OCI-LY7 (cell line): ENCODE measurements around the gene NELFCD. TPM values are rescaled to one million over a fixed set of nuclear protein-coding genes. Genes with fewer than 3 reads are reported as not detected.

ENCODE experiments used
- BruUV-seq: library from RNA; stranded (reverse); fragments of 400-500 nt; replicated peaks from 2 replicates; lab custom pipeline; 2021; lab: Mats Ljungman, UMichigan
- CTCF ChIA-PET: fragments of 300-600 bp; sonication (Branson Sonifier 250); formaldehyde crosslinking; loops from one replicate; lab custom pipeline; 2022; ENCODE audit warnings: antibody characterized with exemption; ENCODE audit not compliant: unreplicated experiment; lab: Charles Lee
- POLR2A ChIA-PET: fragments of 300-600 bp; sonication (Branson Sonifier 250); formaldehyde crosslinking; loops from one replicate; lab custom pipeline; 2022; ENCODE audit warnings: antibody characterized with exemption; lab: Charles Lee
- DNase-seq: peaks from one replicate; pipeline ENCODE4 v3.0.0-alpha.2; 2015; ENCODE audit warnings: low spot score
- H2AFZ ChIP-seq: fragments of 200-600 bp; sonication (generic), shearing (Covaris generic); 2 replicates; pipeline ENCODE4 v1.6.1; 2014; ENCODE audit warnings: mild to moderate bottlenecking, antibody characterized with exemption, low read length, moderate library complexity
- H3K27ac ChIP-seq: fragments of 200-600 bp; sonication (generic); 2 replicates; pipeline ENCODE4 v1.5.1; 2014; ENCODE audit warnings: mixed run types, low read depth, mild to moderate bottlenecking, moderate library complexity, low read length, inconsistent platforms; ENCODE audit not compliant: poor library complexity, severe bottlenecking
- H3K36me3 ChIP-seq: fragments of 200-600 bp; sonication (generic); 2 replicates; pipeline ENCODE4 v1.6.1; 2014; ENCODE audit warnings: mild to moderate bottlenecking, antibody characterized with exemption, low read length, moderate library complexity, mixed read lengths; ENCODE audit not compliant: insufficient read depth
- H3K4me1 ChIP-seq: fragments of 200-600 bp; sonication (generic); 2 replicates; pipeline ENCODE4 v1.5.1; 2014; ENCODE audit warnings: mild to moderate bottlenecking, low read length; ENCODE audit not compliant: insufficient read depth, poor library complexity, severe bottlenecking
- H3K4me2 ChIP-seq: fragments of 200-600 bp; sonication (generic); 2 replicates; pipeline ENCODE4 v1.6.1; 2014; ENCODE audit warnings: mild to moderate bottlenecking, low read length
- H3K4me3 ChIP-seq: fragments of 200-600 bp; sonication (generic); 2 replicates; pipeline ENCODE4 v1.5.1; 2014; ENCODE audit warnings: mild to moderate bottlenecking, low read depth, low read length; ENCODE audit not compliant: poor library complexity, severe bottlenecking
- H3K79me2 ChIP-seq: fragments of 200-600 bp; sonication (generic); 2 replicates; pipeline ENCODE4 v1.6.1; 2016; ENCODE audit warnings: low read depth, mild to moderate bottlenecking, low read length, moderate library complexity, mixed read lengths; ENCODE audit not compliant: insufficient read depth
- H3K9me2 ChIP-seq: fragments of 200-600 bp; sonication (generic); 2 replicates; pipeline ENCODE4 v1.6.1; 2016; ENCODE audit warnings: mild to moderate bottlenecking, low read length, mixed read lengths; ENCODE audit not compliant: insufficient read depth
- H3K9me3 ChIP-seq: fragments of 200-600 bp; sonication (generic); 2 replicates; pipeline ENCODE4 v1.6.1; 2014; ENCODE audit warnings: mild to moderate bottlenecking, mixed run types, low read length, mixed read lengths
- H4K20me1 ChIP-seq: fragments of 200-600 bp; sonication (generic); 2 replicates; pipeline ENCODE4 v1.6.1; 2014; ENCODE audit warnings: mild to moderate bottlenecking, antibody characterized with exemption, low read length, moderate library complexity, mixed read lengths; ENCODE audit not compliant: insufficient read depth
- EZH2phosphoT487 ChIP-seq: fragments of 200-600 bp; sonication (generic); IDR thresholded peaks from 2 replicates; pipeline ENCODE4 v1.6.1; 2018; ENCODE audit warnings: low read depth, borderline replicate concordance, mild to moderate bottlenecking, mixed run types, antibody characterized with exemption, low read length, moderate library complexity, mixed read lengths
- intact Hi-C: fragments of 100-400 bp; cut with micrococcal nuclease; formaldehyde crosslinking; loops from one replicate; pipeline ENCODE4 v1.10.0; 2022; ENCODE audit not compliant: unreplicated experiment
- total RNA-seq, 2 experiments: library from RNA; depleted of rRNA in 1 of 2; stranded (reverse); fragments of >200 nt in 1 of 2; shearing (Covaris generic) in 1 of 2; gene quantifications; 2 replicates each; pipeline ENCODE4 v1.2.3, GENCODE V29; 2014 to 2022
- TF ChIP-seq, protein P1 (sequence below): fragments of 200-600 bp; sonication (generic); conservative IDR thresholded peaks from 2 replicates; pipeline ENCODE4 v1.5.1; 2014; ENCODE audit warnings: mild to moderate bottlenecking, antibody characterized with exemption, low read length, moderate library complexity, mixed read lengths

Gene NELFCD
- total RNA-seq, 2 experiments from 2014 or later, result 90.7 to 143 TPM

DNA sequence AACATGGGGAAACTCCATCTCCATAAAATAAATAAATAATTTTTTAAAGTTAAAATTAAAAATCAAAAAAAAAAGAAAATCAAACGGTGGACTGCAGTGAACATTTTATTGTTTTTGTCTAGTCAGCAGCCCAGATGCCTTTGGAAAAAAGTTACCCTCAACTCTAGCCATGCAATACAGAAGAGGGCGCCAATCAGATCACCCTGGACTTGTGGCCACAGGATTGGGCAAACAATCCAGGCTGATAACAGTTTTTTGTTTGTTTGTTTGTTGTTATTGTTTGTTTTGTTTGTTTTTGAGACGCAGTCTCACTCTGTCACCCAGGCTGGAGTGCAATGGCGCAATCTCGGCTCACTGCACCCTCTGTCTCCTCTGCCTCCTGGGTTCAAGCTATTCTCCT is 30.5 kb upstream of the NELFCD start:
- Histone ChIP-seq H3K36me3 (no peaks in the 10 kb centered on the region), H3K9me3 (no peaks in the 10 kb centered on the region), H2AFZ (no peak overlapping the region), H4K20me1 (no peaks in the 10 kb centered on the region), H3K27ac (no peak overlapping the region), H3K4me1 (peaks cover 7% of the 10 kb centered on the region), H3K4me3 (no peak overlapping the region), H3K4me2 (no peak overlapping the region), H3K79me2 (no peaks in the 10 kb centered on the region), H3K9me2 (no peaks in the 10 kb centered on the region)
- CTCF ChIA-PET, result no interaction called here
- no peak for DNase-seq
- no TSS peak for BruUV-seq
- TF ChIP-seq EZH2phosphoT487, result no peak
- TF ChIP-seq, protein P1, sequence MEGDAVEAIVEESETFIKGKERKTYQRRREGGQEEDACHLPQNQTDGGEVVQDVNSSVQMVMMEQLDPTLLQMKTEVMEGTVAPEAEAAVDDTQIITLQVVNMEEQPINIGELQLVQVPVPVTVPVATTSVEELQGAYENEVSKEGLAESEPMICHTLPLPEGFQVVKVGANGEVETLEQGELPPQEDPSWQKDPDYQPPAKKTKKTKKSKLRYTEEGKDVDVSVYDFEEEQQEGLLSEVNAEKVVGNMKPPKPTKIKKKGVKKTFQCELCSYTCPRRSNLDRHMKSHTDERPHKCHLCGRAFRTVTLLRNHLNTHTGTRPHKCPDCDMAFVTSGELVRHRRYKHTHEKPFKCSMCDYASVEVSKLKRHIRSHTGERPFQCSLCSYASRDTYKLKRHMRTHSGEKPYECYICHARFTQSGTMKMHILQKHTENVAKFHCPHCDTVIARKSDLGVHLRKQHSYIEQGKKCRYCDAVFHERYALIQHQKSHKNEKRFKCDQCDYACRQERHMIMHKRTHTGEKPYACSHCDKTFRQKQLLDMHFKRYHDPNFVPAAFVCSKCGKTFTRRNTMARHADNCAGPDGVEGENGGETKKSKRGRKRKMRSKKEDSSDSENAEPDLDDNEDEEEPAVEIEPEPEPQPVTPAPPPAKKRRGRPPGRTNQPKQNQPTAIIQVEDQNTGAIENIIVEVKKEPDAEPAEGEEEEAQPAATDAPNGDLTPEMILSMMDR, result peak; percentile 45; the same call in 1 of the 2 replicates
- intact Hi-C loops, result no loop called here
- POLR2A ChIA-PET, result interaction anchor here (0.6 kb wide), 1 partner anchor 132 kb away, joined by 3 read pairs; no protein-coding TSS in a partner anchor

DNA sequence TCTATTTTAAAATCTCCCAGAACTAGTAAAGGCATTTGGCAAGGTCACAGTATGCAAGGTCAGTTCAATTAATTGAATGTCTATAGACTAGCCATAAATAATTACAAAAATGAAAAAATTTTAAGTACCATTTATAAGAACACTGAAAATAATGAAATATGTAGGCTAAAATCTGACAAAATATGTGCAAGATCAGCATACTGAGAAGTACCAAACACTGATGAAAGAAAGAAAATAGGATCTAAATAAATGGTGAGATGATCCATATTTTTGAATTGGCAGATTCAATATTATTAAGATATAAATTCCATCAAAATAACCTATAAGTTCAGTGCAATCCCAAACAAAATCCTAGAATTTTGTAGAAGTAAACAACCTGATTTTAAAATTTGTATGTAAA is 28.0 kb upstream of the NELFCD start:
- H2AFZ ChIP-seq, result no peak overlapping the region
- H4K20me1 ChIP-seq, result no peaks in the 10 kb centered on the region
- POLR2A ChIA-PET, result no interaction called here
- intact Hi-C loops, result no loop called here
- H3K36me3 ChIP-seq, result no peaks in the 10 kb centered on the region
- no peak for DNase-seq
- no peak overlapping the region for H3K27ac ChIP-seq
- BruUV-seq, result no TSS peak
- H3K79me2 ChIP-seq, result no peaks in the 10 kb centered on the region
- CTCF ChIA-PET, result no interaction called here
- TF ChIP-seq EZH2phosphoT487, result no peak
- TF ChIP-seq, protein P1, result no peak
- H3K4me1 ChIP-seq, result no peaks in the 10 kb centered on the region
- H3K9me3 ChIP-seq, result no peaks in the 10 kb centered on the region
- H3K4me2 ChIP-seq, result no peak overlapping the region
- no peak overlapping the region for H3K4me3 ChIP-seq
- no peaks in the 10 kb centered on the region for H3K9me2 ChIP-seq

DNA sequence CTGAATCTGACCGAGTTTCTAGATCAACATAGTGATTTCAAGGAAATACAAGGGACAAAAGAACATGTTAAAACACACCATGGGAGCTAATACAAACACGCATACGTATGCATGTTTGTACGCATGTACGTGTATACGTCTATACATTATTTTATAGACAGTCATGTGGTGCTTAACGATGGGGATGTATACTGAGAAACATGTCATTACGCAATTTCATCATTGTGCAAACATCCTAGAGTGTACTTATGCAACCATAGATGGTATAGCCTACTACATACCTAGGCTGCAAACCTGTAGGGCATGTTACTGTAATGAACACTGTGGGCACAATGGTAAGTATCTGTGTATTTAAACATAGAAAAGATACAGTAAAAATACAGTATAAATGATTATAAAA is 25.0 kb upstream of the NELFCD start:
- H3K36me3 ChIP-seq, result no peaks in the 10 kb centered on the region
- H3K79me2 ChIP-seq, result no peaks in the 10 kb centered on the region
- H3K4me3 ChIP-seq, result no peak overlapping the region
- CTCF ChIA-PET, result no interaction called here
- H3K4me1 ChIP-seq, result no peaks in the 10 kb centered on the region
- TF ChIP-seq, protein P1, result no peak
- no peak for TF ChIP-seq EZH2phosphoT487
- no peaks in the 10 kb centered on the region for H3K9me2 ChIP-seq
- POLR2A ChIA-PET, result no interaction called here
- intact Hi-C loops, result no loop called here
- H4K20me1 ChIP-seq, result no peaks in the 10 kb centered on the region
- H3K4me2 ChIP-seq, result no peak overlapping the region
- DNase-seq, result no peak
- BruUV-seq, result no TSS peak
- no peaks in the 10 kb centered on the region for H3K9me3 ChIP-seq
- no peak overlapping the region for H2AFZ ChIP-seq
- no peak overlapping the region for H3K27ac ChIP-seq
